Ishikawa (cell line): ENCODE results near the gene SULT1B1.

Experiments used
- CEBPB ChIP-seq: IDR thresholded peaks from 2 replicates; pipeline ENCODE4 v1.6.1; 2012
- CREB1 ChIP-seq: IDR thresholded peaks from 2 replicates; pipeline ENCODE4 v1.6.1; 2012; ENCODE audit warnings: low read depth
- EGR1 ChIP-seq: IDR thresholded peaks from 2 replicates; pipeline ENCODE4 v1.6.1; 2012
- EP300 ChIP-seq: IDR thresholded peaks from 2 replicates; pipeline ENCODE4 v1.6.1; 2012; ENCODE audit warnings: borderline replicate concordance
- FOXM1 ChIP-seq: IDR thresholded peaks from 2 replicates; pipeline ENCODE4 v1.6.1; 2012; ENCODE audit warnings: low read depth, borderline replicate concordance
- NFIC ChIP-seq: IDR thresholded peaks from 2 replicates; pipeline ENCODE4 v1.6.1; 2012
- RAD21 ChIP-seq: IDR thresholded peaks from 2 replicates; pipeline ENCODE4 v1.6.1; 2012; ENCODE audit warnings: low read depth
- TAF1 ChIP-seq: IDR thresholded peaks from 2 replicates; pipeline ENCODE4 v1.6.1; 2012; ENCODE audit warnings: low read depth, mild to moderate bottlenecking
- TCF12 ChIP-seq: IDR thresholded peaks from 2 replicates; pipeline ENCODE4 v1.6.1; 2012; ENCODE audit warnings: low read depth
- TEAD4 ChIP-seq: IDR thresholded peaks from 2 replicates; pipeline ENCODE4 v1.6.1; 2012
- USF1 ChIP-seq: IDR thresholded peaks from 2 replicates; pipeline ENCODE4 v1.6.1; 2012
- YY1 ChIP-seq: IDR thresholded peaks from 2 replicates; pipeline ENCODE4 v1.6.1; 2012; ENCODE audit warnings: low read depth
- ZBTB7A ChIP-seq: IDR thresholded peaks from 2 replicates; pipeline ENCODE4 v1.6.1; 2012; ENCODE audit warnings: low read depth
- TF ChIP-seq, protein P1 (sequence below): IDR thresholded peaks from 2 replicates; pipeline ENCODE4 v1.6.1; 2012
- TF ChIP-seq, protein P2 (sequence below): IDR thresholded peaks from 2 replicates; pipeline ENCODE4 v1.6.1; 2012; ENCODE audit warnings: low read depth, mild to moderate bottlenecking

SULT1B1 gene

GRCh38 chr4:69744157-69744478 is 16.3 kb downstream of the SULT1B1 start:
- TF ChIP-seq TCF12 (no peak), TAF1 (no peak), RAD21 (no peak)

GRCh38 chr4:69743476-69744156 is 16.8 kb downstream of the SULT1B1 start:
- TF ChIP-seq, protein P1, sequence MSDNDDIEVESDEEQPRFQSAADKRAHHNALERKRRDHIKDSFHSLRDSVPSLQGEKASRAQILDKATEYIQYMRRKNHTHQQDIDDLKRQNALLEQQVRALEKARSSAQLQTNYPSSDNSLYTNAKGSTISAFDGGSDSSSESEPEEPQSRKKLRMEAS = no peak
- TF ChIP-seq TAF1 = no peak

- TF ChIP-seq EGR1 (no peak), USF1 (no peak), TEAD4 (no peak), CREB1 (no peak), TAF1 (no peak), YY1 (no peak), RAD21 (no peak), ZBTB7A (no peak), EP300 (no peak), FOXM1 (no peak), CEBPB (no peak)
- TF ChIP-seq, protein P2, sequence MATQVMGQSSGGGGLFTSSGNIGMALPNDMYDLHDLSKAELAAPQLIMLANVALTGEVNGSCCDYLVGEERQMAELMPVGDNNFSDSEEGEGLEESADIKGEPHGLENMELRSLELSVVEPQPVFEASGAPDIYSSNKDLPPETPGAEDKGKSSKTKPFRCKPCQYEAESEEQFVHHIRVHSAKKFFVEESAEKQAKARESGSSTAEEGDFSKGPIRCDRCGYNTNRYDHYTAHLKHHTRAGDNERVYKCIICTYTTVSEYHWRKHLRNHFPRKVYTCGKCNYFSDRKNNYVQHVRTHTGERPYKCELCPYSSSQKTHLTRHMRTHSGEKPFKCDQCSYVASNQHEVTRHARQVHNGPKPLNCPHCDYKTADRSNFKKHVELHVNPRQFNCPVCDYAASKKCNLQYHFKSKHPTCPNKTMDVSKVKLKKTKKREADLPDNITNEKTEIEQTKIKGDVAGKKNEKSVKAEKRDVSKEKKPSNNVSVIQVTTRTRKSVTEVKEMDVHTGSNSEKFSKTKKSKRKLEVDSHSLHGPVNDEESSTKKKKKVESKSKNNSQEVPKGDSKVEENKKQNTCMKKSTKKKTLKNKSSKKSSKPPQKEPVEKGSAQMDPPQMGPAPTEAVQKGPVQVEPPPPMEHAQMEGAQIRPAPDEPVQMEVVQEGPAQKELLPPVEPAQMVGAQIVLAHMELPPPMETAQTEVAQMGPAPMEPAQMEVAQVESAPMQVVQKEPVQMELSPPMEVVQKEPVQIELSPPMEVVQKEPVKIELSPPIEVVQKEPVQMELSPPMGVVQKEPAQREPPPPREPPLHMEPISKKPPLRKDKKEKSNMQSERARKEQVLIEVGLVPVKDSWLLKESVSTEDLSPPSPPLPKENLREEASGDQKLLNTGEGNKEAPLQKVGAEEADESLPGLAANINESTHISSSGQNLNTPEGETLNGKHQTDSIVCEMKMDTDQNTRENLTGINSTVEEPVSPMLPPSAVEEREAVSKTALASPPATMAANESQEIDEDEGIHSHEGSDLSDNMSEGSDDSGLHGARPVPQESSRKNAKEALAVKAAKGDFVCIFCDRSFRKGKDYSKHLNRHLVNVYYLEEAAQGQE = no peak
These were observed 17.8 kb downstream of the SULT1B1 start for GRCh38 chr4:69742596-69742995.

DNA sequence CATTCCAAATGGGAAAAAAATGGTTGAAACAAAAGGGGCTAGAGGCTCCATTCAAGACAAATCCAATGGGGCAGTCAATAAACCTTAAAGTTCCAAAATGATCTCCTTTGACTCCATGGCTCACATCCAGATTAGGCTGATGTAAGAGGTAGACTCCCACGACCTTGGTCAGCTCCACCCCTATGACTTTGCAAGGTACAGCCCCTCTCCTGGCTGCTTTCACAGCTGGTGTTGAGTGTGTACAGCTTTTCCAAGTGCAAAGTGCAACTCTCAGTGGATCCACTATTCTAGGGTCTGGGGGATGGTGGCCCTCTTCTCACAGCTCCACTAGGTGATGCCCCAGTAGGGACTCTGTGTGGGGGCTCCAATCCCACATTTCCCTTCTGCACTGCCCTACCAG is 21.5 kb downstream of the SULT1B1 start:
- no peak for TF ChIP-seq TEAD4
- TF ChIP-seq, protein P1 = no peak
- TF ChIP-seq ZBTB7A = no peak
- TF ChIP-seq, protein P2 = no peak

DNA sequence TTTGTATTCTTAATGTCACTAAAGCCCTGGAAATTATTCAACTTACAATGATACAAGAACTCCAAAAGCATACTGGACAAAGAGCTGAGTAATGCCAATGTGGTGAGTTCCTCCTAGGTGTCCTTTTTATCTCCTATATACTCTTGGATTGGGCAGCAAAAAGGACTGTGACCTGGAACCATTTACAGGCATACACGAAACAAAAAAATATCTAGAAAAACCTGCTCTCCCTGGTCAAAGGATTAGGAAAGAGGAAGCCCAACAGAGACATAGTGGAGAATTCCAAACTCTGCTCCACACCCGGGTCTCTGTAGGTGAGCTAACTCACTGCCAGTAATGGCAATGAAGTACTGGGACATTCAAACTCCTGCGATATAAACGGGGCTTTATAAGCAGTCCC is 25.3 kb downstream of the SULT1B1 start:
- TF ChIP-seq EGR1 = no peak
- no peak for TF ChIP-seq NFIC
- TF ChIP-seq, protein P2 = no peak
- TF ChIP-seq, protein P1 = no peak
- no peak for TF ChIP-seq TCF12
- TF ChIP-seq YY1 = no peak
- no peak for TF ChIP-seq TAF1
- no peak for TF ChIP-seq RAD21
- TF ChIP-seq CREB1 = no peak
- no peak for TF ChIP-seq ZBTB7A
- TF ChIP-seq EP300 = no peak
- no peak for TF ChIP-seq CEBPB
- no peak for TF ChIP-seq USF1
- TF ChIP-seq FOXM1 = no peak
- TF ChIP-seq TEAD4 = no peak
